ENCODE results near the gene TMX3.

TMX3 gene

DNA sequence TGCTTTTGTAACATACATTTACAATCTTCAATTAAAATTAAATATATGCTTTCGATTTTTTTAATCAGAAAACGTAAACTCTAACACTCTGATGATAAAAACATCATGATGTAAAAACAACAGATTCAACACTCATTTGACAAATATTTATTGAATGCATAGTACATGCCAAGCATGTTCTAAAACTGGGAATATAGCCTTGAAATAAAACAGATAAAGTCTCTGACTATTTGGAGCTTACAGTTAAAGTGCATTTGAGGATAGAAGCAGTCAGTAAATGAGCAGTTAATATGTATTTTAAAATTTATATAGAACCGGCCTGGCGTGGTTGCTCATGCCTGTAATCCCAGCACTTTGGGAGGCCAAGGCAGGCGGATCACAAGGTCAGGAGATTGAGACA, 47.8 kb downstream of the TMX3 start:
- Histone ChIP-seq H3K36me3 (ENCODE audit: control insufficient read depth, low read length) (no peaks in the 10 kb centered on the region), H4K20me1 (ENCODE audit: control insufficient read depth, insufficient read depth, low read depth, low read length) (no peaks in the 10 kb centered on the region)

DNA sequence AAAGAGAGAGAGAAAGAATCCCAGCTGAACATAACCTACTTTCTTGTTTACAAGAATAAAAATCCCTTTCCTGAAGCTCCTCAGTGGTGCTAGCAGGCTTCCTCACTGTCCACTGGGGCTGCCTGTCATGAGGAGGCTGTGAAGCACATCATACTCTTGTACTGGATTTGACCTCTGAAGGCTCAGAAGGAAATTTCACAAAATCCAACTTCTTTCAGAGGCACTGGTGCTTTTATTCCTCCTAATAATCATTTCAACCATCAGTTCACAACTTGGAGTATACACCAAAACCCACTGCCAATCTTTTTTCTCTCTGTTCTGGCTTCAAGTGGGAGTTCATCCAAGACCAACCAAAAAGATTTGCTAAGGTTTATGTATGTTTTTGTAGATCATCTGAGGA, 48.5 kb downstream of the TMX3 start:
- Histone ChIP-seq H3K27ac (ENCODE audit: low read depth, low read length) (no peak overlapping the region), H3K4me2 (ENCODE audit: low read length) (no peak overlapping the region), H4K20me1 (ENCODE audit: control insufficient read depth, insufficient read depth, low read depth, low read length) (no peaks in the 10 kb centered on the region), H3K79me2 (ENCODE audit: control insufficient read depth, low read length) (no peaks in the 10 kb centered on the region), H3F3A (ENCODE audit: control insufficient read depth, insufficient read depth) (no peaks in the 10 kb centered on the region), H3K9me2 (replicated peaks; ENCODE audit: control insufficient read depth, low read length) (no peaks in the 10 kb centered on the region), H3K4me1 (ENCODE audit: control insufficient read depth, low read length) (no peaks in the 10 kb centered on the region), H3K4me3 (ENCODE audit: low read length) (no peak overlapping the region), H3K36me3 (ENCODE audit: control insufficient read depth, low read length) (no peaks in the 10 kb centered on the region), H3K27me3 (ENCODE audit: control insufficient read depth, low read length) (no peaks in the 10 kb centered on the region), H3K9me3 (ENCODE audit: control insufficient read depth, insufficient read depth, low read length) (no peaks in the 10 kb centered on the region)
- no peak for TF ChIP-seq EZH2phosphoT487 (IDR thresholded peaks at IDR 0.05; ENCODE audit: borderline replicate concordance, low read length)
- TF ChIP-seq, protein P1, sequence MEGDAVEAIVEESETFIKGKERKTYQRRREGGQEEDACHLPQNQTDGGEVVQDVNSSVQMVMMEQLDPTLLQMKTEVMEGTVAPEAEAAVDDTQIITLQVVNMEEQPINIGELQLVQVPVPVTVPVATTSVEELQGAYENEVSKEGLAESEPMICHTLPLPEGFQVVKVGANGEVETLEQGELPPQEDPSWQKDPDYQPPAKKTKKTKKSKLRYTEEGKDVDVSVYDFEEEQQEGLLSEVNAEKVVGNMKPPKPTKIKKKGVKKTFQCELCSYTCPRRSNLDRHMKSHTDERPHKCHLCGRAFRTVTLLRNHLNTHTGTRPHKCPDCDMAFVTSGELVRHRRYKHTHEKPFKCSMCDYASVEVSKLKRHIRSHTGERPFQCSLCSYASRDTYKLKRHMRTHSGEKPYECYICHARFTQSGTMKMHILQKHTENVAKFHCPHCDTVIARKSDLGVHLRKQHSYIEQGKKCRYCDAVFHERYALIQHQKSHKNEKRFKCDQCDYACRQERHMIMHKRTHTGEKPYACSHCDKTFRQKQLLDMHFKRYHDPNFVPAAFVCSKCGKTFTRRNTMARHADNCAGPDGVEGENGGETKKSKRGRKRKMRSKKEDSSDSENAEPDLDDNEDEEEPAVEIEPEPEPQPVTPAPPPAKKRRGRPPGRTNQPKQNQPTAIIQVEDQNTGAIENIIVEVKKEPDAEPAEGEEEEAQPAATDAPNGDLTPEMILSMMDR (IDR thresholded peaks at IDR 0.05; ENCODE audit: low read depth, low read length, poor library complexity, severe bottlenecking) = no peak

More for the DNA sequence above, 47.8 kb downstream of the TMX3 start:
- Histone ChIP-seq H3K9me3 (ENCODE audit: control insufficient read depth, insufficient read depth, low read length) (no peaks in the 10 kb centered on the region), H3K79me2 (ENCODE audit: control insufficient read depth, low read length) (no peaks in the 10 kb centered on the region), H3F3A (ENCODE audit: control insufficient read depth, insufficient read depth) (no peaks in the 10 kb centered on the region), H3K4me1 (ENCODE audit: control insufficient read depth, low read length) (no peaks in the 10 kb centered on the region), H3K4me2 (ENCODE audit: low read length) (no peak overlapping the region), H3K9me2 (replicated peaks; ENCODE audit: control insufficient read depth, low read length) (no peaks in the 10 kb centered on the region), H3K4me3 (ENCODE audit: low read length) (no peak overlapping the region), H3K27ac (ENCODE audit: low read depth, low read length) (no peak overlapping the region), H3K27me3 (ENCODE audit: control insufficient read depth, low read length) (no peaks in the 10 kb centered on the region)
- TF ChIP-seq, protein P1 (IDR thresholded peaks at IDR 0.05; ENCODE audit: low read depth, low read length, poor library complexity, severe bottlenecking) = no peak
- no peak for TF ChIP-seq EZH2phosphoT487 (IDR thresholded peaks at IDR 0.05; ENCODE audit: borderline replicate concordance, low read length)

DNA sequence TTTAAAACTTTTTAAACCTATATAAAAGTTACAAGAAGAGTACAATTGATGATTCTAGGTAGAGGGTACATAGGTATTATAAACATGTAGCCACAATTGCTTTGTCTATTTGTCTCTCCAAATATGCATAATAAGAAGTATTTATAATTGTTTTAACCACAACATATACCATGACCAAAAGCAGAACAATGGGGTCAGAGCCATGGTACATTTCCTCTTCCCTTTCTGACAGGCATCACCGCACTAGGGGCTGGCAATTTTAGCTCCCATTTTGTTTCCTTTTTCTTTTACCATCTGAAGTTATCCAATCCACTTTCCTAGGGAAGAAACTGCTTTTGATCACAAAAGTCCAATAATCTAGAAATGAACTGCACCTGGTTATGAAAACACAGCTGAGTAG, 49.3 kb downstream of the TMX3 start:
- Histone ChIP-seq H3F3A (ENCODE audit: control insufficient read depth, insufficient read depth) (no peaks in the 10 kb centered on the region), H3K36me3 (ENCODE audit: control insufficient read depth, low read length) (no peaks in the 10 kb centered on the region), H4K20me1 (ENCODE audit: control insufficient read depth, insufficient read depth, low read depth, low read length) (no peaks in the 10 kb centered on the region), H3K4me3 (ENCODE audit: low read length) (no peak overlapping the region), H3K9me2 (replicated peaks; ENCODE audit: control insufficient read depth, low read length) (no peaks in the 10 kb centered on the region), H3K27me3 (ENCODE audit: control insufficient read depth, low read length) (no peaks in the 10 kb centered on the region), H3K4me1 (ENCODE audit: control insufficient read depth, low read length) (no peaks in the 10 kb centered on the region), H3K4me2 (ENCODE audit: low read length) (no peak overlapping the region), H3K9me3 (ENCODE audit: control insufficient read depth, insufficient read depth, low read length) (no peaks in the 10 kb centered on the region), H3K79me2 (ENCODE audit: control insufficient read depth, low read length) (no peaks in the 10 kb centered on the region), H3K27ac (ENCODE audit: low read depth, low read length) (no peak overlapping the region)
- no peak for TF ChIP-seq EZH2phosphoT487 (IDR thresholded peaks at IDR 0.05; ENCODE audit: borderline replicate concordance, low read length)
- TF ChIP-seq, protein P1 (IDR thresholded peaks at IDR 0.05; ENCODE audit: low read depth, low read length, poor library complexity, severe bottlenecking) = no peak

DNA sequence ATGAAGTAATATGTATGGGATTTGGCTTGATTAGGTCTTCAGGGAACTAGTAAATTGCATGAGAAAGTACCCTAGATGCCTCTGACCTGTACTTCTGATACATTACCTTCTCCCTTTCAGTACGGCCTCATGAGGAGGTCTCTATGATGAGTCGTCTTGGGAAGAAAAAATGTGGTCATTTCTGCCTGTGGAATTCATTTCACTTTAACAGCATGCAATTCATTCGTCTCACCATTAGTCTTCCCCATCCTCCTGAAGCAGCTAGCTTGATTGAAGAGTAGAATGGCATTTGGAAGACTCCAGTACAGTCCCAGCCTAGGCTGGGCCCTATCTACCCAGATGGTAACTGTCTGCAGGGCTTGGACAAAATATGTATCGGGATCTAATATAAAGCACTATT, 52.2 kb downstream of the TMX3 start:
- Histone ChIP-seq H3K27ac (ENCODE audit: low read depth, low read length) (no peak overlapping the region), H3F3A (ENCODE audit: control insufficient read depth, insufficient read depth) (no peaks in the 10 kb centered on the region), H3K79me2 (ENCODE audit: control insufficient read depth, low read length) (no peaks in the 10 kb centered on the region), H3K9me2 (replicated peaks; ENCODE audit: control insufficient read depth, low read length) (no peaks in the 10 kb centered on the region), H3K9me3 (ENCODE audit: control insufficient read depth, insufficient read depth, low read length) (no peaks in the 10 kb centered on the region), H3K4me1 (ENCODE audit: control insufficient read depth, low read length) (no peaks in the 10 kb centered on the region), H3K27me3 (ENCODE audit: control insufficient read depth, low read length) (no peaks in the 10 kb centered on the region; the same call in 1 of the 2 replicates), H3K4me2 (ENCODE audit: low read length) (no peak overlapping the region), H3K36me3 (ENCODE audit: control insufficient read depth, low read length) (no peaks in the 10 kb centered on the region), H3K4me3 (ENCODE audit: low read length) (no peak overlapping the region), H4K20me1 (ENCODE audit: control insufficient read depth, insufficient read depth, low read depth, low read length) (no peaks in the 10 kb centered on the region)
- TF ChIP-seq, protein P1 (IDR thresholded peaks at IDR 0.05; ENCODE audit: low read depth, low read length, poor library complexity, severe bottlenecking) = no peak
- TF ChIP-seq EZH2phosphoT487 (IDR thresholded peaks at IDR 0.05; ENCODE audit: borderline replicate concordance, low read length) = no peak
